Thymus (tissue), 11 donors: ENCODE measurements around the gene B4GALNT3. TPM values are rescaled to one million over a fixed set of nuclear protein-coding genes. Genes with fewer than 3 reads are reported as not detected.

ENCODE experiments used
- DNase-seq, 9 donors: peaks; one replicate each; pipeline ENCODE4 v3.0.0-alpha.2; 2013; ENCODE audit warnings: low spot score in 9 of 9, low read depth in 6 of 9, missing footprints in 1 of 9
- H3K27ac ChIP-seq, 2 donors: one replicate each; pipeline ENCODE4 v1.5.1; 2013; ENCODE audit warnings: control low read depth in 1 of 2, low read depth in 1 of 2, low read length in 1 of 2, mild to moderate bottlenecking in 1 of 2, moderate library complexity in 1 of 2
- H3K27me3 ChIP-seq, 2 donors: one replicate each; pipeline ENCODE4 v1.5.1; 2013; ENCODE audit warnings: low read length in 1 of 2; ENCODE audit not compliant: control insufficient read depth in 2 of 2, insufficient read depth in 1 of 2
- H3K36me3 ChIP-seq, 2 donors: one replicate each; pipeline ENCODE4 v1.5.1; 2013; ENCODE audit warnings: low read length in 1 of 2, mild to moderate bottlenecking in 1 of 2, moderate library complexity in 1 of 2; ENCODE audit not compliant: control insufficient read depth in 2 of 2, insufficient read depth in 2 of 2
- H3K4me1 ChIP-seq, 2 donors: one replicate each; pipeline ENCODE4 v1.5.1; 2013; ENCODE audit warnings: low read length in 2 of 2; ENCODE audit not compliant: control insufficient read depth in 2 of 2, insufficient read depth in 2 of 2
- H3K4me3 ChIP-seq, 2 donors: one replicate each; pipeline ENCODE4 v1.5.1; 2013; ENCODE audit warnings: low read length in 2 of 2, control low read depth in 1 of 2, mild to moderate bottlenecking in 1 of 2
- H3K9me3 ChIP-seq, 2 donors: one replicate each; pipeline ENCODE4 v1.5.1; 2013; ENCODE audit warnings: low read length in 1 of 2, mild to moderate bottlenecking in 1 of 2; ENCODE audit not compliant: control insufficient read depth in 2 of 2, insufficient read depth in 1 of 2
- WGBS: extraction: QIAGEN DNeasy Blood & Tissue Kit; methylation state at CpG from one replicate; pipeline ENCODE4 v1.1.7; 2013; 5-methylcytosine and 5-hydroxymethylcytosine counted together
- polyA plus RNA-seq: library from polyadenylated mRNA; stranded (reverse); fragments of 200-250 nt; gene quantifications from one replicate; pipeline ENCODE4 v1.2.3, GENCODE V29; 2013
- total RNA-seq: library from RNA; stranded (reverse); fragments of 120-200 nt; gene quantifications from one replicate; pipeline ENCODE4 v1.2.4, GENCODE V29; 2013
- donor health status: healthy.

Gene B4GALNT3
- total and polyA plus RNA-seq, 2 donors, result 3.1 to 6.3 TPM

GRCh38 chr12:586318-587071 is 126.8 kb downstream of the B4GALNT3 start:
- H3K9me3 ChIP-seq, result no peaks in the 10 kb centered on the region
- no peak overlapping the region for H3K27ac ChIP-seq
- DNase-seq, result no peak
- no peak overlapping the region for H3K4me3 ChIP-seq
- H3K4me1 ChIP-seq, result peaks cover 0 to 6% of the 10 kb centered on the region in 2 donors
- 91% methylated on average over 16 of the region's 16 CpGs for WGBS
- no peaks in the 10 kb centered on the region for H3K27me3 ChIP-seq
- H3K36me3 ChIP-seq, result no peaks in the 10 kb centered on the region

DNA sequence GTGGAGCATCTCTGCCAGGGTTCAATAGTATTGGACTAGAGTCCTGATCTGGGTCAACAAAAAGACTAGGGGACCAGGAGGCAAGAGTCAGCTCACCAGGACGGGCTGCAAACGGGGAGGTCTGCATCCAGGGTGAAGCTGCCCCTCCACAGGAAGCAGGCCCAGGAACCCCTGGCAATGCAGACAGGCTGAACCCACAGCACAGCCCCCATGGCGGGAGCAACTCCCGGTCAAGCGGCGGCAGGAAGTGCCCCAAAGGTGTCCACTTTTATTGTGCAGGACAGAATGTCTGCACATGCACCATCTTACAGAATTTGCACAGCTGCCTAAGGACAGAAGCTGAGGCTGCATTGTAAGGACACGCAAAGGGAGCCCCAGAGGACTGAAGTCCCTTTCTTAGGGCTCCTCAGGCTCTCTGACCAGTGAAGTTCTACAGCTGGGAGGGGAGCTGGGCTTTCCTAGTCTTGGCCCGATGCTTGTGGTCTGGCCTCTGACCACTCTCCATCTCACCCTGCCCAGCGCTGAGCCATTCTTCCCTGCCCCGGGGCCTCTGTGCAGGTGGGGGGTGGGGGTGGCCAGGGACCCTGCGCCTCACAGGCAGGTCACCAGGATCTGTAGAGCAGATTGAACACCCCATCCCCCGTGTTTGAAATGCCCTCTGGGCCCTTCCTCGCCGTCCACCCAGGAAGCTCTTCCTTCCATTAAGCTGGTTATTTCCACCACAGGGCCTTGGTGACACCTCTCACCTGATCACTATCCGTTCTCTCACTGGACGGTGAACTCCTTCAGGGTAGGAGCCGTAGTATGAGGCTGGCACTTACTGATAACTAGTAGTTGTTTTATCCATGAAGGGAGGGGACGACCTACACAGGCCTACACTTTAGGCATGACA is 127.6 kb downstream of the B4GALNT3 start:
- Histone ChIP-seq H3K4me3 (no peak overlapping the region), H3K27me3 (no peaks in the 10 kb centered on the region), H3K27ac (no peak overlapping the region), H3K9me3 (no peaks in the 10 kb centered on the region), H3K36me3 (no peaks in the 10 kb centered on the region), H3K4me1 (peaks cover 0 to 11% of the 10 kb centered on the region in 2 donors)
- no peak for DNase-seq
- 92% methylated on average over 18 of the region's 18 CpGs for WGBS

DNA sequence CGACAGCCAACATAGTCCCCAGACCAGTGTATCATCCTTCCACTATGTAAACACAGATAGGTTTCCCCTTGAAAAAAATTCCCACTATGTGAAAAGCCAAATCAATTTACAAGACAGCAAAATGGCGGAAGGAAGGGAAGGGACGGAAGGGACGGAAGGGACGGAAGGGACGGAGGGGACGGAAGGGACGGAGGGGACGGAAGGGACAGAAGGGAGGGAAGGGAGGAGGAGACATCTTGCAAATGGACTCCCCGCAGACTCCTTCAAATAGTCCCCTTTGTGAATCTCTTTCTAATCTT is 128.2 kb downstream of the B4GALNT3 start:
- no peaks in the 10 kb centered on the region for H3K9me3 ChIP-seq
- H3K4me3 ChIP-seq, result no peak overlapping the region
- no peak for DNase-seq
- whole genome bisulfite sequencing, result 95% methylated on average over 10 of the region's 10 CpGs
- peaks cover 0 to 11% of the 10 kb centered on the region in 2 donors for H3K4me1 ChIP-seq
- H3K27ac ChIP-seq, result no peak overlapping the region
- no peaks in the 10 kb centered on the region for H3K27me3 ChIP-seq
- no peaks in the 10 kb centered on the region for H3K36me3 ChIP-seq

DNA sequence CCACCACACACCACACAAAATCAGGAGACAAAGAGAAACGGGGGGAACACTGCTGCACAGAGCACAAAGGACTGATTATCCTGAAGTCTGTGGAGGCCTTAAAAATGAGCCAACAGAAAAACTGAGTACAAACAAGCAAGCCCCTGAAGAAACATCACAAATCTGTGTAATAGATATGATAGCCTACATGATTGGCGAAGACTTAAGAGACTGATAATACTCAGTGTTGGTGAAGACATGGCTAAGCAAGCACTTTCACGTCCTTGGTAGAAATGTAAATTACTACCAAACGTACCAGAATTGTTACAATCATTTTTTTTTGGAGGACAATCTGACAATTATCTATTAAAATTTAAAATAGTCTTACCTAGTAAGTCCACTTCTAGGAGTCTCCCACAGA is 128.9 kb downstream of the B4GALNT3 start:
- Histone ChIP-seq H3K27me3 (no peaks in the 10 kb centered on the region), H3K27ac (no peak overlapping the region), H3K4me1 (peaks cover 0 to 11% of the 10 kb centered on the region in 2 donors), H3K9me3 (no peaks in the 10 kb centered on the region), H3K4me3 (no peak overlapping the region), H3K36me3 (no peaks in the 10 kb centered on the region)
- DNase-seq, result no peak
- WGBS, result 96% methylated on average over 4 of the region's 4 CpGs

- 93% methylated on average over 14 of the region's 14 CpGs for WGBS
- Histone ChIP-seq H3K9me3 (no peaks in the 10 kb centered on the region), H3K27me3 (no peaks in the 10 kb centered on the region), H3K4me1 (peaks cover 0 to 11% of the 10 kb centered on the region in 2 donors), H3K4me3 (no peak overlapping the region), H3K27ac (no peak overlapping the region), H3K36me3 (no peaks in the 10 kb centered on the region)
- no peak for DNase-seq
These were observed 130.5 kb downstream of the B4GALNT3 start for GRCh38 chr12:590206-590750.

DNA sequence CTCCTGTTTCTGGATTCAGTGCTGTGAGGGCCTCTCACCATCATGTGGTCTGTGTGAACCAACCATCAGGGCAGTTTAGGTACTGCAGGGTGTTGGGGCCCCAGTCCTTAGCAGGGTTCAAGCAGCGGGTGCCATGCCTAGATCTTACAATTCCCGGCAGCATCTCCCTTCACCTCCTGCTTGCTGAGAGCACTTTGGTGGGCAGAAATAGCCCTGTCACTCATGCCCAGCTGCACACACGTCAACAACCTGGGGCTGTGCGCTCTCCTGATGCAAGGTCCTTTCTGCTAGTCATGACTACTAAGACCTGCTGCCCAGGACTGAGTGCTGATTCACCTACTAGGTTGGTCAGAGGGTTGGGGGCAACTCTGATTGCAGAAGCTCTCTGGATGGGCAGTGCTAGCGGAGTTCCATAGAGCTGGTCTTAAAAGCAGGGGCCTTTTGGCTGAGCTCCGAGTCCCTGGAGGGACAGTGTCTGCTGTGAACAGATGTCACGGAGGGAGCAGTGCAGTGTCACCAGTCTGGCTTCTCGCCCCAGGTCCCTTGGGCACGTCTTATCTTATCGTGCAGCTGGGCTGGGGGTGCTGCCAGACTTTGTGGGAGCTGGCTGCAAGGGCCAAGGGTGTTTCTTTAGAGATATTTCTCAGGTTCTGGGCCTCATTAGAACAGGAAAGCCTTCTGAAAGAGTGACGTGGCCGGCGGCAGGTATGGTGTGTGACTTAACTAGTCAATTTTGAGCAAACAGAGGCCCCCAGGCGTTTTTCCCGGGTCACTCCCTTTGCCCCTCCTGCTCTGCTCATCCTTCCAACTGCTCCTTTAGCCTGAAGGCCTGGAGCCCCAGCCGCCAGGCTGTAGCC is 131.7 kb downstream of the B4GALNT3 start:
- DNase-seq, result peak in 1 of 9 donors; percentile 35
- WGBS, result 48% methylated on average over 16 of the region's 16 CpGs
- Histone ChIP-seq H3K4me3 (no peak overlapping the region), H3K4me1 (peaks cover 0 to 11% of the 10 kb centered on the region in 2 donors), H3K9me3 (no peaks in the 10 kb centered on the region), H3K27ac (no peak overlapping the region), H3K27me3 (no peaks in the 10 kb centered on the region), H3K36me3 (no peaks in the 10 kb centered on the region)

DNA sequence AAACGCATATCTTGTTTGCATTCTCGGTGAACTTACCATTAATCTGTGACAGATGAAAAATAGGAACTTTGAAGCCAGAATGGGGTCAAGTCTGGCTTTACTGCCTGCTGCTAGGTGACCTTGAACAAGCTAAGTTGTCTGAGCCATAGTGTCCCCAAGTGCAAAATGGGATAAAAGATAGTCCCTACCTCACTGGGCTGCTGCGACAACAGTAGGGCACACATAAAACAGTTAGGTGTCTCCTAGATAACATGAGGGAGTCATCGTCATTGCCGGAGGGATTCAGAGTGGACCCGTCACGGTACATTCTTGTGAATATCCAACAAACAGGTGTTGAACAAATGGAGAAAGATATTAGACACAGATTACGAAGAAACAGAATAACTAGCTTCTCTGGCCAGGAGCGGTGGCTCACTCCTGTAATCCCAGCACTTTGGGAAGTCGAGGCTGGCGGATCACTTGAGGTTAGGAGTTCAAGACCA is 132.3 kb downstream of the B4GALNT3 start:
- no peaks in the 10 kb centered on the region for H3K27me3 ChIP-seq
- no peak for DNase-seq
- H3K9me3 ChIP-seq, result no peaks in the 10 kb centered on the region
- H3K27ac ChIP-seq, result no peak overlapping the region
- H3K4me3 ChIP-seq, result no peak overlapping the region
- WGBS, result 92% methylated on average over 11 of the region's 11 CpGs
- H3K4me1 ChIP-seq, result peaks cover 0 to 11% of the 10 kb centered on the region in 2 donors
- no peaks in the 10 kb centered on the region for H3K36me3 ChIP-seq

- no peak for DNase-seq
- no peaks in the 10 kb centered on the region for H3K9me3 ChIP-seq
- no peaks in the 10 kb centered on the region for H3K36me3 ChIP-seq
- H3K4me1 ChIP-seq, result peaks cover 0 to 16% of the 10 kb centered on the region in 2 donors
- no peaks in the 10 kb centered on the region for H3K27me3 ChIP-seq
- WGBS, result 95% methylated on average over 7 of the region's 7 CpGs
- H3K4me3 ChIP-seq, result no peak overlapping the region
- H3K27ac ChIP-seq, result no peak overlapping the region
These were observed 133.9 kb downstream of the B4GALNT3 start for GRCh38 chr12:593396-594270.
